DOHH2 (cell line): ENCODE results near the gene AUTS2.

Experiments
- H3F3A ChIP-seq: fragments of 200-600 bp; sonication (generic), shearing (Covaris generic); 2 replicates; pipeline ENCODE4 v1.6.0; 2016; ENCODE audit warnings: antibody characterized with exemption, mild to moderate bottlenecking; ENCODE audit not compliant: control insufficient read depth, insufficient read depth
- H3K27ac ChIP-seq: fragments of 200-600 bp; sonication (generic); 2 replicates; pipeline ENCODE4 v1.5.1; 2014; ENCODE audit warnings: low read depth, mild to moderate bottlenecking, low read length, moderate library complexity
- H3K27me3 ChIP-seq: fragments of 200-600 bp; sonication (generic); 2 replicates; pipeline ENCODE4 v1.6.1; 2014; ENCODE audit warnings: mild to moderate bottlenecking, low read length, mixed read lengths; ENCODE audit not compliant: control insufficient read depth
- H3K36me3 ChIP-seq: fragments of 200-600 bp; sonication (generic); 2 replicates; pipeline ENCODE4 v1.6.1; 2014; ENCODE audit warnings: mild to moderate bottlenecking, low read length, moderate library complexity, mixed read lengths; ENCODE audit not compliant: control insufficient read depth
- H3K4me1 ChIP-seq: fragments of 200-600 bp; sonication (generic); 2 replicates; pipeline ENCODE4 v1.6.1; 2014; ENCODE audit warnings: mild to moderate bottlenecking, low read length, mixed read lengths; ENCODE audit not compliant: control insufficient read depth
- H3K4me2 ChIP-seq: fragments of 200-600 bp; sonication (generic); 2 replicates; pipeline ENCODE4 v1.6.0; 2014; ENCODE audit warnings: mild to moderate bottlenecking, low read length, moderate library complexity
- H3K4me3 ChIP-seq: fragments of 200-600 bp; sonication (generic); 2 replicates; pipeline ENCODE4 v1.5.1; 2014; ENCODE audit warnings: mild to moderate bottlenecking, low read length, mixed read lengths
- H3K79me2 ChIP-seq: fragments of 200-600 bp; sonication (generic); 2 replicates; pipeline ENCODE4 v1.6.1; 2014; ENCODE audit warnings: mild to moderate bottlenecking, low read length, mixed read lengths; ENCODE audit not compliant: control insufficient read depth
- H3K9me2 ChIP-seq: fragments of 200-600 bp; sonication (generic); replicated peaks from 2 replicates; pipeline ENCODE4 v1.6.1; 2014; ENCODE audit warnings: mild to moderate bottlenecking, low read length, mixed read lengths; ENCODE audit not compliant: control insufficient read depth
- H3K9me3 ChIP-seq: fragments of 200-600 bp; sonication (generic); 2 replicates; pipeline ENCODE4 v1.6.1; 2014; ENCODE audit warnings: antibody characterized with exemption, low read length, mixed read lengths; ENCODE audit not compliant: control insufficient read depth, insufficient read depth
- H4K20me1 ChIP-seq: fragments of 200-600 bp; sonication (generic); 2 replicates; pipeline ENCODE4 v1.6.0; 2014; ENCODE audit warnings: low read depth, mild to moderate bottlenecking, antibody characterized with exemption, low read length, moderate library complexity; ENCODE audit not compliant: control insufficient read depth, insufficient read depth
- EZH2phosphoT487 ChIP-seq: fragments of 200-600 bp; sonication (generic); IDR thresholded peaks from 2 replicates; pipeline ENCODE4 v1.6.1; 2017; ENCODE audit warnings: borderline replicate concordance, mild to moderate bottlenecking, antibody characterized with exemption, low read length, moderate library complexity, mixed read lengths
- TF ChIP-seq, protein P1 (sequence below): fragments of 200-600 bp; sonication (generic); IDR thresholded peaks from one replicate; pipeline ENCODE4 v1.5.1; 2014; ENCODE audit warnings: antibody characterized with exemption, mild to moderate bottlenecking, low read depth, low read length; ENCODE audit not compliant: poor library complexity, severe bottlenecking

Gene AUTS2

GRCh38 chr7:70456719-70457118, 858.4 kb downstream of the AUTS2 start:
- Histone ChIP-seq H3K4me1 (peaks cover 64% of the 10 kb centered on the region), H3K79me2 (peaks cover 8% of the 10 kb centered on the region), H3K9me2 (no peaks in the 10 kb centered on the region), H3K36me3 (peaks cover 8% of the 10 kb centered on the region), H4K20me1 (no peaks in the 10 kb centered on the region), H3K9me3 (no peaks in the 10 kb centered on the region), H3K27me3 (no peaks in the 10 kb centered on the region), H3K4me3 (peak overlapping the region; percentile 65), H3F3A (peaks cover 29% of the 10 kb centered on the region), H3K27ac (peak overlapping the region; percentile 97), H3K4me2 (peak overlapping the region; percentile 86)
- TF ChIP-seq, protein P1, sequence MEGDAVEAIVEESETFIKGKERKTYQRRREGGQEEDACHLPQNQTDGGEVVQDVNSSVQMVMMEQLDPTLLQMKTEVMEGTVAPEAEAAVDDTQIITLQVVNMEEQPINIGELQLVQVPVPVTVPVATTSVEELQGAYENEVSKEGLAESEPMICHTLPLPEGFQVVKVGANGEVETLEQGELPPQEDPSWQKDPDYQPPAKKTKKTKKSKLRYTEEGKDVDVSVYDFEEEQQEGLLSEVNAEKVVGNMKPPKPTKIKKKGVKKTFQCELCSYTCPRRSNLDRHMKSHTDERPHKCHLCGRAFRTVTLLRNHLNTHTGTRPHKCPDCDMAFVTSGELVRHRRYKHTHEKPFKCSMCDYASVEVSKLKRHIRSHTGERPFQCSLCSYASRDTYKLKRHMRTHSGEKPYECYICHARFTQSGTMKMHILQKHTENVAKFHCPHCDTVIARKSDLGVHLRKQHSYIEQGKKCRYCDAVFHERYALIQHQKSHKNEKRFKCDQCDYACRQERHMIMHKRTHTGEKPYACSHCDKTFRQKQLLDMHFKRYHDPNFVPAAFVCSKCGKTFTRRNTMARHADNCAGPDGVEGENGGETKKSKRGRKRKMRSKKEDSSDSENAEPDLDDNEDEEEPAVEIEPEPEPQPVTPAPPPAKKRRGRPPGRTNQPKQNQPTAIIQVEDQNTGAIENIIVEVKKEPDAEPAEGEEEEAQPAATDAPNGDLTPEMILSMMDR = no peak
- no peak for TF ChIP-seq EZH2phosphoT487

- H3K4me2 ChIP-seq = peak overlapping the region; percentile 86
- H3K27ac ChIP-seq = peak overlapping the region; percentile 97
These were observed 859.2 kb downstream of the AUTS2 start for GRCh38 chr7:70457482-70457881.

DNA sequence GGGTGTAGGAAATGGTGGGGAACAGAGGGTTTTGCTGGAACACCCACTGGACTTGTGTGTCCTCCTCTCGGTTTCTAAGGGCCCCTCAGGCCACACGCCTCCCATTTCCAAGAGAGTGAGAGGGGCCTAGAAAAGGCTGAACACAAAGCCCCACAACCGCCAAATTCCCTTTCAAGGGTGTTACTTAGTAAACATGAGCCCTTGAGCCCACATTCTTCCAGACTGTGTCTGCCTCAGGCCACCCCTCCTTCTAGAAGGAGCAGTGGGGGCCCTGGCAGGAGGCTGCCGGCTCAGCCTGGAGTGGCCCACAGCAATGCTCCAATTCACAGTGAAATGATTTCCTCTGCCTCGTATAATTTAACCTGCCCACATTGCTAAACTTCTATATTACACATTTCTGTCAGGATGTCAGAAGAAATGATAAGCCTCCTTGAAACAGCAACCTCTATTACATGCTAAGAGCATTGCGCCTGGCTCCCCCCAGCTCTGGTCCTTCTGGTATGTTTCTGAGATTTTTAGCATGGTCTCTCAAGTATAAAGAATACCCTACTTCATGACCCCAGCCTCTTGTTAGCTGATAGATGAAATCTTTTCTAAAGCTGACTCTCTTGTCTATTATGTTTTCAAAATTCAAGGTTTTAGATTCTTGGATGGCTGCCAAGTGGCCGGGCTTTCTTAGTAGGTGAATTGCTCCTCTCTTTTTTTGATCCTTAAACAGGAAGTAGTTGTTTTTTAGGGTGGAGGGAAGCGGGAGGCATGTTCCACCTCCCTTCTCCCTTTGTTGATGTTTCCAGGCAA, 859.8 kb downstream of the AUTS2 start:
- Histone ChIP-seq H3K9me3 (no peaks in the 10 kb centered on the region), H3K4me2 (peak overlapping the region; percentile 86), H4K20me1 (no peaks in the 10 kb centered on the region), H3K4me3 (peak overlapping the region; percentile 65), H3K4me1 (peaks cover 62% of the 10 kb centered on the region), H3K79me2 (peaks cover 8% of the 10 kb centered on the region), H3K27ac (peak overlapping the region; percentile 97), H3K27me3 (no peaks in the 10 kb centered on the region), H3F3A (peaks cover 29% of the 10 kb centered on the region), H3K36me3 (peaks cover 8% of the 10 kb centered on the region), H3K9me2 (no peaks in the 10 kb centered on the region)
- TF ChIP-seq, protein P1 = no peak
- no peak for TF ChIP-seq EZH2phosphoT487

More at GRCh38 chr7:70457482-70457881, 859.2 kb downstream of the AUTS2 start:
- Histone ChIP-seq H3K9me2 (no peaks in the 10 kb centered on the region), H3K4me1 (peaks cover 62% of the 10 kb centered on the region), H3K27me3 (no peaks in the 10 kb centered on the region), H3F3A (peaks cover 29% of the 10 kb centered on the region), H3K9me3 (no peaks in the 10 kb centered on the region), H3K79me2 (peaks cover 8% of the 10 kb centered on the region), H3K36me3 (peaks cover 8% of the 10 kb centered on the region), H4K20me1 (no peaks in the 10 kb centered on the region), H3K4me3 (peak overlapping the region; percentile 65)
- no peak for TF ChIP-seq EZH2phosphoT487
- TF ChIP-seq, protein P1 = no peak
